Activated CD8-positive, alpha-beta memory T cell treated with anti-CD3 and anti-CD28 coated beads for 4 hours (primary cell): ENCODE measurements around the gene ELAVL2.

ENCODE experiments used
- DNase-seq, 2 donors: peaks; one replicate each; pipeline ENCODE4 v3.0.0-alpha.2; 2020; ENCODE audit warnings: low read depth in 2 of 2

ELAVL2 gene

GRCh38 chr9:23769307-23769935 is 56.6 kb downstream of the ELAVL2 start:
- DNase-seq = no peak

- DNase-seq = no peak
These were observed 57.2 kb downstream of the ELAVL2 start for GRCh38 chr9:23768861-23769260.

DNA sequence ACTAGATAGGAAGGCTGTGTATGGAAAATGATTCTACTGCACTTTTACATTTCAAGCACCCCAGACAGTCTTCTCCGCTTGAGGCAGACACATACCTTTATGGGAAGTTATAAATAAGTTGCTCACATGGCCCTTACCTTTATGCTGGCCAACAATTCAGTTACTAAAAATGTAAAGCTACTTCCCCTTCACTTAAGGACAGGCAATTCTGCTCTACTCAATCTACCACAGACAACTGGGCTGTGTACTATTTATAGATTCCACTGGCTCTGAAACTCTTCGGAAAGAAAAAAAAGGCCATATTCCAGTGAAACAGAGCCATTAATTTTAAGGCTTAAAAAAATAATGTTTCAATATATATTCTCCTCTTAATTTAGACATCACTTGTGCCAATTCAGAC is 59.4 kb downstream of the ELAVL2 start:
- DNase-seq = no peak

GRCh38 chr9:23765561-23765960 is 60.5 kb downstream of the ELAVL2 start:
- no peak for DNase-seq

- no peak for DNase-seq
These were observed 61.8 kb downstream of the ELAVL2 start for GRCh38 chr9:23764219-23764618.

GRCh38 chr9:23754551-23754950 is 71.5 kb downstream of the ELAVL2 start:
- DNase-seq = no peak

GRCh38 chr9:23752859-23753258 is 73.2 kb downstream of the ELAVL2 start:
- no peak for DNase-seq

GRCh38 chr9:23751633-23752032 is 74.4 kb downstream of the ELAVL2 start:
- no peak for DNase-seq

DNA sequence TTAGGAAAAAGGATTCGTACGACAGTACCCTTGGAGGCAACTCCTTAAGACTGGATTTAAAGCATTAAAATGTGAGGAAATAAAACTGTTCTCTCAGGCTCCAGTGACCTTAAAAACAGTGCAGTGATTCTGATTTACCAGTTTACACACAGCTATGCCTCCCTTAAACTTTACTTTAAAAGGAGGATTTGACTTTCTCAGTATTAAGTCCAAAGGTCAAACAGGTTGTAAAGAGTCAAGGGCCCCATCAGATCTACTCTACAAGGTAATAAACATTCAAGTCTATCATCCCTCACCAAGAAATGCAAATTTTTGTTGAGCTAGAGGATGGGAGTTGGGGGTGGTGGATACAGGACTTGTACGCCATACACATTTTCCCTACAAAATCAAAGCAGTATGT is 75.2 kb downstream of the ELAVL2 start:
- no peak for DNase-seq

DNA sequence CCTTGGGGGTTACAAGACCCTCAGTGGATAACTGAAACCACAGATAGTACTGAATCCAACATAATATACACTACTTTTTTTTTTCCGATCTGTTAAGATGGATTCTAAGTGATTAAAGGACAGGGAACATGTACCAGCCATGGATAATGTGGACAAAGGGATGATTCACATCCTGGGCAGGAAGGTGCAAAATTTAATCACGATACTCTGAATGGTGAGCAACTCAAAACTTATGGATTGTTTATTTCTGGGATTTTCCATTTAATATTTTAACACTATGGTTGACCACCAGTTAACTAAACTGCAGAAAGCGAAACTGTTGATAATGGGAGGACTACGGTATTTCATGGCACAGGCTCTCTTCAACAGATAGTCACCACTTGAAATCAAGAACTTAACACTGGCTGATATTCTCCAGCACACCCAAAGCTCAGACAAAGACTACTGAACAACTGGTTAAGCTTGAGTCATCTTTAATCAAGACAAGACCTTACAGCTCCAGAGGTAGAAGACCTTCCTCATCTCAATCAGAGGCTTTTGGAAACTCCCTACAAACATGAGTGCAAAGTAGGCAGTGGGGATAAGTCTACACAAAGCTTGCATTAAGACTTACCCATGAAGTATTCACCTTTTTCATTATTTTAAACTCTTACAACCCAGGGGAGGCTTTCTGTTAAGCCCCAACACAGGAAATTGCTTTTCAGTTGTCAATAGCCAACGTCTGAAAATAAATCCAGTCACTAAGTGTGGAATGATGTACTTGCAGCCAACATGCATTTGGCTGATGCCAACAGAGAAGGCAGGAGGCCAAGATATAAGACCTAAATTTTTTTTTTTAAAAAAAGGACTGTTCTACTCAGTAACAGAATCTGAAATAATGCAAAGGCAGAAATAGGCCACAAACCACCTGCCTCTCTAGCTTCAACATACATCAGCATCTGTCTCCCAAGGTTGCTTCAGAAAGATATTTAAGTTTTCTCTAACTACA is 78.7 kb downstream of the ELAVL2 start:
- DNase-seq = no peak

GRCh38 chr9:23746317-23746716 is 79.7 kb downstream of the ELAVL2 start:
- no peak for DNase-seq

DNA sequence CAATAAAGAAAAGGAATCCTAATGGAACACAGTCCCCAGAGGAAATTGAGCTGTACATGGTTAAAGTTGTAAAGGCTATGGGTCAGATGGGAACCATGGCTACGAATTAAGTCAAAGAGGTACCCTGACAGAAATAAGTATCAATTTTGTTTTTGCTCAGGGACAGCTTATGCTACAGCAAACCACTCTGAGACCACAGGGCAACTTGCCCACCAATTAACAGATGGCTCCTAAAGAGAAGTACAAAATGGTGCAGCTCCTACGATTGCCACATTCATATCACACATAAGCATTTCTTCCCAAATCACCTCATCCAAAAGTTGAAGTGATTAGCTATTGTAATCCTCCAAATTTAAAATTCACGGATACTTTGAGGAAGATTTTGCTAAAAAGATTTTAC is 83.0 kb downstream of the ELAVL2 start:
- no peak for DNase-seq

GRCh38 chr9:23741351-23741750 is 84.7 kb downstream of the ELAVL2 start:
- DNase-seq = no peak

DNA sequence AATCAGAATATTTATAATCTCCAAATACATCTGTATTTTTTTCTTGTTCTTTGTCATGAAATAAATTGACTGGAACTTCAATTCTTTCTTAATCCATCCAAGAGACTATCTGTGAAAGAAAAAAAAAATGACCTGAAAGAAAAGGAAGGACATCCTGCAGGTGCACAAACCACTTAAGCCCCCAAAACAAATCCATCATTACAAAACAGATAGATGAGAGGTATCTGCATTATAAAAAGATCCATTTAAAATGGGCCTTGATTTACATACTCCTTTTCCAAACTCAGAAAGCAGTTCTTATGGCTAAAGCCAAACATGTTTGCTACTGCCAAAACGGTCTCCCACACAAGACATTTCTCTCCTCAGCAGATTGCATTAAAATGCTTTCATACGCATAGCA is 85.5 kb downstream of the ELAVL2 start:
- no peak for DNase-seq

GRCh38 chr9:23739753-23740152 is 86.3 kb downstream of the ELAVL2 start:
- no peak for DNase-seq

DNA sequence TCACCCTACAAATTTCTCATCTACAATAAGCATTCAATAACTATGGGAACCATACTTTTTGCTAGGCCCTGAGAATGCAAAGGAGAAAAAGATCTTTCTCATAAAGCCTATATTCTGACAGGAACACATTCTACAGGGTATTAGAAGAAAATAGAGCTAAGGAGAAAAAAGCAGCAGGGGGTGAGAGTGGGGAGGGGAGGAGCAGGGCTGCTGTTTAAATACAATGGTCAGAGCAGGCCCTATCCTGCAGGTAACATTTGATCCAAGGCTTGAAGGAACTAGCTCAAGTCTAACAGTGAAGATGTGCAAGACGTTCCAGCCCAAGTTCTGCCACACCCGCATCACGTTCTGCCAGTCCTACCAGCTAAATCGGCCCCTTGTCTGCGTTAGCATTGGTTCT is 89.7 kb downstream of the ELAVL2 start:
- no peak for DNase-seq

DNA sequence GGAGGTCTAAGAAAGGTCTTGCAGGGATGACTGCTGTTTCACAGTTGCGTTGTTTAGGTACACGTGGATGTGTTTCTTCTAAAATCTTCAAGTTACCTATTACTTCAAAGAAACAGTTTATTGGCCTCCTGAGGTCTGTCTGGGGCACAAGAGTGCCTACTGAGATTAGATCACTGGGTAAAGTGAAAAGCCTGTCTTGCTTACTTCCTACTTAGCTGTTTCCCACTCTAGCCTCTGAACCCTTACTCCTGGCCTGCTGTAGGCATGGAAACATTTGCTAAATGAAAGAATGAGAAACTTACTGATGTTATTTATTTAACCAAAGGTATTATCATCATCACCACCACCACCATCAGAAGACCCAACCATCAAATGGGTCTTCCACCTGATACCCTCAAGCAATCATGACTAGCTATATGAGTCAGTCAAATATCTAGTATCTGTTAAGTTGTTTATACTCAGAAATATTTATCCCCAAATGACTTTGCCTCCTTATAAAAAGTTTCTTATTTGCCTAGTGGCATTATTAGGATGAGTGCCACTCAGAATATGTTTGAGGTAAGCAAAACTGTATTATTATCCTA is 92.5 kb downstream of the ELAVL2 start:
- no peak for DNase-seq

GRCh38 chr9:23731353-23731752 is 94.7 kb downstream of the ELAVL2 start:
- DNase-seq = no peak

GRCh38 chr9:23730364-23730763 is 95.7 kb downstream of the ELAVL2 start:
- DNase-seq = no peak

- no peak for DNase-seq
These were observed 97.3 kb downstream of the ELAVL2 start for GRCh38 chr9:23728736-23729135.

GRCh38 chr9:23725279-23725946 is 100.6 kb downstream of the ELAVL2 start:
- no peak for DNase-seq

DNA sequence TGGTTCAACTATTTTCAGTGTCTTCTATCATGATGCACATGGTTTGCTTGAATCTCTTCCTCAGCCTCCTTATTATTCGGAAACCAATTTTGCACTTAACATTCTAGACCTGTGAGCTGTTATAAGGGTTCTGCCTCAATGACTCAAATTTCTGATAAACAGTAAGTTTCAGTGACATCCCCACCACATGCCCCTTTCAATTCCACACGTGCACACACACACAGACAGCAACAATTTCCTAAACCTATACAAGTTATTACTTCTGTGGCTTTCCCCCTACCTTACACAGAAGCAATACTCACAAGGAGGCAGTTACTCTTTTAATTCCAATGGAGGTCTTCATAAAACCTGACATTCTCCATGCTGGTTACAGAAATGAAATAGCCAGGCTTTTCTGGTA is 102.4 kb downstream of the ELAVL2 start:
- no peak for DNase-seq
